Lower leg skin (tissue), 4 donors: Measurements from ENCODE around the gene ARHGEF16. TPM values are rescaled to one million over a fixed set of nuclear protein-coding genes. Genes with fewer than 3 reads are reported as not detected.

Source experiments
- DNase-seq, 2 donors: peaks; one replicate each; pipeline ENCODE4 v3.0.0-alpha.2; 2019; ENCODE audit warnings: low spot score in 2 of 2
- H3K4me3 ChIP-seq: fragments of 200-600 bp; sonication (generic); 2 replicates; pipeline ENCODE4 v1.5.1; 2017; ENCODE audit warnings: mild to moderate bottlenecking, low read depth; ENCODE audit not compliant: poor library complexity, severe bottlenecking
- POLR2A ChIP-seq, 2 donors: fragments of 450-650 bp; IDR thresholded peaks; one replicate each; pipeline ENCODE4 v1.6.1; 2016 to 2017; ENCODE audit warnings: antibody characterized with exemption in 2 of 2, mild to moderate bottlenecking in 1 of 2, moderate library complexity in 1 of 2
- WGBS, 2 donors: methylation state at CpG; one replicate each; pipeline ENCODE4 v1.1.5; 2018; 5-methylcytosine and 5-hydroxymethylcytosine counted together
- intact Hi-C: fragments of 100-400 bp; cut with DNase I; formaldehyde crosslinking; loops from one replicate; pipeline ENCODE4 v1.15.0; 2023; ENCODE audit warnings: low total_unique reads
- total RNA-seq, 4 donors: library from RNA; depleted of rRNA; stranded (reverse); fragments of >200 nt; gene quantifications; one replicate each; pipeline ENCODE4 v1.1.0, GENCODE V29; 2016
- TF ChIP-seq, protein P1 (sequence below), 3 donors: fragments of 450-650 bp; IDR thresholded peaks; one replicate each; pipeline ENCODE4 v1.5.1; 2016; ENCODE audit warnings: antibody characterized with exemption in 3 of 3, mild to moderate bottlenecking in 3 of 3, moderate library complexity in 2 of 3

ARHGEF16 gene
- total RNA-seq, 4 donors from 2014 or later = 7.9 to 11.5 (median 9.8) TPM

GRCh38 chr1:3441410-3441847 lies 13.0 kb upstream of the ARHGEF16 start:
- WGBS, 2 donors = 59 to 62% methylated on average over 8 of the region's 8 CpGs
- no peak for TF ChIP-seq POLR2A (IDR thresholded peaks at IDR 0.05)
- TF ChIP-seq, protein P1, sequence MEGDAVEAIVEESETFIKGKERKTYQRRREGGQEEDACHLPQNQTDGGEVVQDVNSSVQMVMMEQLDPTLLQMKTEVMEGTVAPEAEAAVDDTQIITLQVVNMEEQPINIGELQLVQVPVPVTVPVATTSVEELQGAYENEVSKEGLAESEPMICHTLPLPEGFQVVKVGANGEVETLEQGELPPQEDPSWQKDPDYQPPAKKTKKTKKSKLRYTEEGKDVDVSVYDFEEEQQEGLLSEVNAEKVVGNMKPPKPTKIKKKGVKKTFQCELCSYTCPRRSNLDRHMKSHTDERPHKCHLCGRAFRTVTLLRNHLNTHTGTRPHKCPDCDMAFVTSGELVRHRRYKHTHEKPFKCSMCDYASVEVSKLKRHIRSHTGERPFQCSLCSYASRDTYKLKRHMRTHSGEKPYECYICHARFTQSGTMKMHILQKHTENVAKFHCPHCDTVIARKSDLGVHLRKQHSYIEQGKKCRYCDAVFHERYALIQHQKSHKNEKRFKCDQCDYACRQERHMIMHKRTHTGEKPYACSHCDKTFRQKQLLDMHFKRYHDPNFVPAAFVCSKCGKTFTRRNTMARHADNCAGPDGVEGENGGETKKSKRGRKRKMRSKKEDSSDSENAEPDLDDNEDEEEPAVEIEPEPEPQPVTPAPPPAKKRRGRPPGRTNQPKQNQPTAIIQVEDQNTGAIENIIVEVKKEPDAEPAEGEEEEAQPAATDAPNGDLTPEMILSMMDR (IDR thresholded peaks at IDR 0.05) = no peak
- intact Hi-C loops = no loop called here
- H3K4me3 ChIP-seq = no peak overlapping the region
- no peak for DNase-seq

DNA sequence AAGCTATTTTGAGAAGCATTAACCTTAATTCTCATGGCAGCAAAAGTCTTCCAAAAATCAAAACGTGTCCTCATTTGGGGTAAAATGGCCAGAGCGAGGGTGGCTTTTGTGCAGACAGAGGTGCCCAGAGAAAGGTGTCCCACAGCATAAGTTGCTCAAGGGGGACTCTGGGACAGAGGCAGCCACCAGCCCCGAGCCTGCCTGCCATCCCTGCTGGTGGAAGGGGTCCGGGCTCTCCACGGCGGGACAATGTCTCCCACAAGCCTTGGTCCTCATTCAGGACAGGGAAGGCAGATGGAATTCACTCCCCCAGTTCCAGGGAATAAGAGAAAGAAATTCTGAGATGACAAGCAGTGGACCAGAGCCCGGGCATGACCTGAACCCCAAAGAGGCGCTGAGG lies 12.6 kb upstream of the ARHGEF16 start:
- TF ChIP-seq, protein P1 (IDR thresholded peaks at IDR 0.05) = no peak
- TF ChIP-seq POLR2A (IDR thresholded peaks at IDR 0.05) = no peak
- intact Hi-C loops = no loop called here
- WGBS, 2 donors = 80 to 82% methylated on average over 8 of the region's 8 CpGs
- no peak for DNase-seq
- H3K4me3 ChIP-seq = no peak overlapping the region

DNA sequence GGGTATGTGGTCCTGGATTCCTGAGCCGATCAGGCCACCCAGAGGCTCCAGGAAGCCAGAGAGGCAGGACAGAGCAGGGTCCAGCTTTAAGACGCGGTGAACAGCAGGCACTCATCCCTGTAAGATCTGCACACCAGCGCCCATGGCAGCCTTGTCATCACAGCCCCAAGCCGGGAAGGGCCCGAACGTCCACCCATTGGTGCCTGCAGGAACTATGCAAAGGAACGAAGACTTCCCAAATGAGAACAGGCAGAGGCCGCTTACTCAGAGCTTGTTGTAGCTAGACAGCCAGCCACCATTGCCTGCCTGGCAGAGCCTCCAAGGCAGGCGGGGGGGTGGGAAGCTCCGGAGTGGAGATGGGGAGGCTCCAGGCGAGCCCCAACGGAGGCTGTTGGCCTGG lies 12.1 kb upstream of the ARHGEF16 start:
- no peak overlapping the region for H3K4me3 ChIP-seq
- 73 to 88% methylated on average over 10 to 13 of the region's 13 CpGs for WGBS, 2 donors
- TF ChIP-seq, protein P1 (IDR thresholded peaks at IDR 0.05) = no peak
- TF ChIP-seq POLR2A (IDR thresholded peaks at IDR 0.05) = no peak
- intact Hi-C loops = no loop called here
- no peak for DNase-seq

DNA sequence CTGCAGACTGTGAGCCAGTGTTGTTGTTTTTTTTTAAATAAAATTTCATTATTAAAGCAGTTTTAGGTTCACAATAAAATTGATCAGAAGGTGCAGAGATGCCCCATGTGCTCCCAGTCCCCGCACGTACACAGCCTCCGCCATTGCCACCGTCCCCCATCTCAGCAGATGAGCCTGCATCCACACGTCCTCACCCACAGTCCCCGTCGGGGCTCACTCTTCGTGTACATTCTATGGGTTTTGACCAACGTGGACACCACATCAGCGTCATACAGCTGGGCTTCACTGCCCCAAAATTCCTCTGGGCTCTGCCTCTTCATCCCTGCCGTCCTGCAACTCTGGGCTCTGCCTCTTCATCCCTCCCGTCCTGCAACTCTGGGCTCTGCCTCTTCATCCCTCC lies 11.6 kb upstream of the ARHGEF16 start:
- no peak overlapping the region for H3K4me3 ChIP-seq
- 83% methylated on average over 12 of the region's 12 CpGs for WGBS, 2 donors
- no peak for TF ChIP-seq POLR2A (IDR thresholded peaks at IDR 0.05)
- TF ChIP-seq, protein P1 (IDR thresholded peaks at IDR 0.05) = no peak
- DNase-seq = no peak
- intact Hi-C loops = no loop called here

- WGBS, 2 donors = 74 to 75% methylated on average over 7 of the region's 7 CpGs
- TF ChIP-seq POLR2A (IDR thresholded peaks at IDR 0.05) = no peak
- TF ChIP-seq, protein P1 (IDR thresholded peaks at IDR 0.05) = no peak
- no peak for DNase-seq
- H3K4me3 ChIP-seq = no peak overlapping the region
- intact Hi-C loops = no loop called here
These were observed 10.7 kb upstream of the ARHGEF16 start for GRCh38 chr1:3443807-3444206.

GRCh38 chr1:3444298-3444697 lies 10.2 kb upstream of the ARHGEF16 start:
- DNase-seq = no peak
- whole genome bisulfite sequencing, 2 donors = 91 to 92% methylated on average over 18 of the region's 18 CpGs
- no peak overlapping the region for H3K4me3 ChIP-seq
- TF ChIP-seq POLR2A (IDR thresholded peaks at IDR 0.05) = no peak
- TF ChIP-seq, protein P1 (IDR thresholded peaks at IDR 0.05) = no peak
- intact Hi-C loops = no loop called here
